CD4-positive, alpha-beta T cell treated with Interleukin-1 beta for 1 hour (primary cell): ENCODE measurements around the gene GRB10.
"Not testable (repeated sequence)": the region's sequence is repeated elsewhere in the genome, so short reads cannot be mapped to it uniquely, and the experiment has no call there.

Experiments
- DNase-seq, 2 donors: peaks; one replicate each; pipeline ENCODE4 v3.0.0-alpha.2; 2020 to 2022

The GRB10 gene

DNA sequence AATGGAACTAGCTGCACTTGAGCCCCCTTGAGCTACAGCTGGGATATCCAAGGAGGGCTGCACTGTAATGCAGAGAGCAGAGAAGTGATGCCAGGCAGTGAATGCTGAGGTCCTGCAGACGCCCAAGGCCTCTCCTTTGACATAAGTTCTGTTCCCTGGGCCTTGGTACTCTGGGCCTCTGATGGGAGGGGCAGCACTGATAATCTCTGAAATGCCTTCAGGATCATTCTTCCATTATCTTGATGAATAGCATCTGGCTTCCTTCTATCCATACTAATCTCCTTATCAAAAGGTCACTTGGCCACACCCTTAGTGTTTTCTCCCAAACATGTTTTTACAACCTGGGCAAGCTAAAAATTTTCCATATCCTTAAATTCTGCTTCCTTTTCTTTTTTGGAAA, 6.9 kb downstream of the GRB10 start:
- no peak for DNase-seq

DNA sequence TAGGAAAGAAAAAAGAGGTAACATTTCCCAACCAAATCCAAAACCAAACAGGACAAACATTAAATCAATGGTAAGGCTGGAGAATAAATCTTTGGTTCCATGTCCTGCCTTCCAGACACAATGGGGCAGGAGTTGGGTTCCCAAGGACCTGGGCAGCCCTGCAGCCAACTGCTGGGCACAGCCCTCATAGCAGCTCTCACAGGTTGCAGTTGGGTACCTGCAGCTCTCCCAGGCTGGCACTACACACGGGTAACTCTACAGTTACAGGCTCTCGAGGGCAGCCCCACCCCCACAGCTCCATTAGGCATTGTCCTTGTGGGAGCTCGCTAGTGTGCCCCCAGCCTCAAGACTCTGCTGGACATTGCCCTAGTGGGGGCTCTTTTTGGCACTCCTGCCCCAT, 7.5 kb downstream of the GRB10 start:
- no peak for DNase-seq

DNA sequence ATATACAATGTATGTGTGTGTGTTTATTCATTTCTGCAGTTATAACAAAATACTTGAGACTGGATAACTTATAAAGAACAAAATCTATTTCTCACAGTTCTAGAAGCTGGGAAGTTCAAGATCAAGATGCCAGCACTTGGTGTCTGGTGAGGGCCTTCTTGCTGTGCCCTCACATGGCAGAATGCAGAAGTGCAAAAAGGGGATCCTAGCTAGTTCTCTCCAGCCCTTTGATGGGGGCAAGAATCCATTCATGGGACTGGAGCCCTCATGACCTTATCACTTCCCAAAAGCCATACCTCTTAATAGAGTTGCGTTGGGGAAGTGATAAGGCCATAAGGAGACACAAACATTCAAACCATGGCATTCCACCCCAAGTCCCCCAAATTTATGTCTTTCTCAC, 8.4 kb downstream of the GRB10 start:
- no peak for DNase-seq

GRCh38 chr7:50773071-50773470, 9.6 kb downstream of the GRB10 start:
- DNase-seq = not testable (repeated sequence)

DNA sequence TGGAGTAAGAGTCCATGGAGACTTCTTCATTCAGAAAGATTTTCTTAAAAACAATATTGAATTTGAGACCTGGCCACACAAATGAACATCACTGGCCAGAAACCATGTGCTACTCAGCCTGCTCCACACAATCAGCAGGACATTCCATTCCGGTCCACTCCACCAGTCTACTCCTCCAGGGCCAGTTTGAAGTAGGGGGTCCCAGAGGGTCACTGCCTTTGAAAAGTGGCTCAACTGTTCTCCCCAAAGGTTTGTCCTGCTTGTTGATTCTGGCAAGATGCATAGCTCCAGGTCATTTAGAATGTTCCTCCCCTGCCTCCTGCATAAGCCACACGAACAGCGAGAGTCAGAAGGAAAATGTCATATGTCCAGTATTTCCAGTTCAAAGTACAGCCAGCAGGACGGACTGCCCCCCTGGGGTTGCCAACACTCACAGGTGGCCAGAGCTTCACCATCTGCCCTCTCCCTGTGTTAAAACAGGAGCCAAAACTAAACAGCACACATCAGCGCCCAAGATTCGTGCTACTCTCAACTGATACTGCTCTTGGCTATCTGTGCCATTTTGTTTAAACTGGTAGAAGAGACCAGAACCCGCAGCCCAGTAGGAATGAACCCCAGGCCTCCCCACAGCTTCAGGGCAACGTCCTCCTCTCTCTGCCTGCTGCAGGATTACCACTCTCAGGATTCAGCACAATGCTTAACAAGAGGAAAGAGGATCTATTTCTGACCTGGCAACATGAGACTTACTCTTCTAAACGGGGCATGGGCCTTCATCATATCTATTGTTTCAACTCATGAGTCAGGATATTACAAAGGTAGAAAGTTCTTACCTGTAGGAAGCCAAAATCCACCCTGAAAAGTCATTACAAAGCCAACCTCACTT, 11.3 kb downstream of the GRB10 start:
- no peak for DNase-seq

GRCh38 chr7:50768485-50769474, 13.9 kb downstream of the GRB10 start:
- DNase-seq = no peak

DNA sequence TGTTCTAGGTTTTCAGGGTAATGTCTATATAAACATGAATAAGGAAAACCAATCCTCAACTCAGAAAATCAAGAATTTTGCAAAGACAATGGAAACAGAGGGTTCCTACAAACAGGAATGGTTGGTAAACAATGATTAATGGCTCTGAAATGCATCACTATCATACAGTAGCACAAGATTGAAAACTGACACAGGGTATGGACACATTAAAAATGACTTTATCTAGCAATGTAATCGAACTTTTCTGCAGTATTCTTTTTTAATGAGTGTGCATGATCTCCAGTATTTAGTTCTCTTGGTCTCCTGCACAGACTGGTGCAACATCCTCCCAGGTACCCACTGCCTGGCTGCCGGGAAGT, 15.9 kb downstream of the GRB10 start:
- DNase-seq = no peak

- no peak for DNase-seq
Observed at GRCh38 chr7:50766106-50766848, 16.4 kb downstream of the GRB10 start.

DNA sequence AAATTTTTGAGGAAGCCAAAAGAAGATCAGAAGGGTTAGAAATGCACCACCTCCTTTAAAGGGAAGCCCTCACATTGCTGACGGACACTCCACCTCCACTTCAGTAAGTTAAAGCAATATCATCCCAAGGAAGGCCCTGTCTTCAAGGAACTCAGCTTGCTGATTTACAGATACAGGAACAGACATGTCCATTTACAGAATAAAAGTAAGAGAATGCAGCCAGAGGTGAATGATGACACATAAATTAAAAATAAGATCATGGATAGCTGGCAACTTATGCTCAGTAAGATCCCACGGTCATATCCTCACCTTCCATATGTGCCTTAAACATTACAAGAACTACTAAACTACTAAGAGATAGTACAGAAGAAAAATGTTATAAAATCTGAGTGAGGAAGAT, 20.4 kb downstream of the GRB10 start:
- no peak for DNase-seq

DNA sequence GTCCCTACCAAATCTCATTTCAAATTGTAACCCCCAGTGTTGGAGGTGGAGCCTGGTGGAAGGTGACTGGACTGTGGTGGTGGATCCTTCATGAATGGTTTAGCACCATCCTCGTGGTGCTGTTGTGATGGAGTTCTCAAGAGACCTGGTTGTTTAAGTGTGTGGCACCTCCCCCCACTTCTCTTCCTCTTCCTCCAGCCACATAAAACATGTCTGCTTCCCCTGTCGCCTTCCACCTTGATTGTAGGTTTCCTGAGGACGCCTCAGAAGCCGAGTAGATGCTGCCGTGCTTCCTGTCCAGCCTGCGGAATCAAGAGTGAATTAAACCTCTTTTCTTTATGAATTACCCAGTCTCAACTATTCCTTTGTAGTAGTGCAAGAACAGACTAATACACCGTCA, 21.0 kb downstream of the GRB10 start:
- no peak for DNase-seq

GRCh38 chr7:50757703-50758390, 24.8 kb downstream of the GRB10 start:
- no peak for DNase-seq

- no peak for DNase-seq
Observed at GRCh38 chr7:50756180-50756579, 26.5 kb downstream of the GRB10 start.

- no peak for DNase-seq
Observed at GRCh38 chr7:50754684-50755083, 28.0 kb downstream of the GRB10 start.

DNA sequence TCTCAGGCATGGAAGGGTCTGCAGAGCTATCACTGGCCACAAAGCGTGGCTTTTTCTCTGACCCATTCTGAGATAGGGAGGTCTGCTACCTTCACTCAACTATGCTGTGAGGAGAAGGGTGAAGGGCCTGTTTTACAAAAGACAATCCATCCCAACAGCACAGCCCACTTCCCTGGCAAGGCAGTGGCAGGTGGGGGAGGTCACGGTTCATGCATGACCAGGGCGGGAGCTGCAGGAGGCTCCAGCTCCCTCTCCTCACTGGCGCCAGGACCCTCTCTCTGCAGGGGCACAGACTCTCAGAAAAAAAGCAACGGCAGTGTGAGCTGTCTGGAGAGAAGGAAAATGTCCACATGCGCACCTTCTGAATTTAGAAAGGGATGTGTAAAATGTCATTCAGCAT, 28.5 kb downstream of the GRB10 start:
- DNase-seq = no peak

GRCh38 chr7:50752422-50752821, 30.3 kb downstream of the GRB10 start:
- no peak for DNase-seq

DNA sequence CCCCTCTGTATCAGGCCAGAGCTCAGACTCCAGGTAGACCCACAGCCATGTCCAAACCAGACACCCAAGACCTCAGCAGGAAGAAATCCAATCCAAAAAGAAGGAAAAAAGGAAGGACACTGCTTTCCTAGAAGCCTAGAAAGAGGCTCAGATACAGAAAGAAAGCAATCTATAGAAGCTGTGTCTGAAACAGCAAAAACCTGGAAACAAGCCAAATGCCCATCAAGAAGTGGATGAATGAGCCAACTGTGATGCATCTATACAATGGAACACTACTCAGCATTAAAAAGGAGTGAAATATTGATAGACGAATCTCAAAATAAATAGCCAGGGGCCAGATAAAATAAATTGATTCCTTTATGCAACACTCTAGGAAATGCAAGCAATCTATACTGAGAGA, 31.6 kb downstream of the GRB10 start:
- DNase-seq = no peak

- no peak for DNase-seq
Observed at GRCh38 chr7:50749896-50750295, 32.8 kb downstream of the GRB10 start.

GRCh38 chr7:50748472-50748871, 34.2 kb downstream of the GRB10 start:
- DNase-seq = no peak

DNA sequence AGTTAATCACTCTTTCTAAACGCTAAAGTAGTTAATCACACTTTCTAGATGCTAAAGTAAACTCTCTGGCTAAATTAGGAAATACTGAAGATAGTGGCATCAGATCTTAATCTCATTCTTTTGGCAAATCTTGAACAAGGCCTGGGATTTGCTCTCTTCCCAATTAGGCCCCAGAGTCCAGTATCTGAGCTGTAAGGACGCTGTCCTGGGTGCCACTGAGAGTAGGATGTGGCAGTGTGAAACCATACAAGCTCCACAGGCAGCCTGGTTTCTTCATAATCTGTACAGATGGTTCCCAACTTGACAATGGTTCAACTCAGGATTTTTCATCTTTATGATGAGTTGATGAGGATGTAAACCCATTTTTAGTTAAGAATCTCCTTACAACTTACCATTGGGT, 36.9 kb downstream of the GRB10 start:
- no peak for DNase-seq

- DNase-seq = no peak
Observed at GRCh38 chr7:50745336-50745735, 37.4 kb downstream of the GRB10 start.

DNA sequence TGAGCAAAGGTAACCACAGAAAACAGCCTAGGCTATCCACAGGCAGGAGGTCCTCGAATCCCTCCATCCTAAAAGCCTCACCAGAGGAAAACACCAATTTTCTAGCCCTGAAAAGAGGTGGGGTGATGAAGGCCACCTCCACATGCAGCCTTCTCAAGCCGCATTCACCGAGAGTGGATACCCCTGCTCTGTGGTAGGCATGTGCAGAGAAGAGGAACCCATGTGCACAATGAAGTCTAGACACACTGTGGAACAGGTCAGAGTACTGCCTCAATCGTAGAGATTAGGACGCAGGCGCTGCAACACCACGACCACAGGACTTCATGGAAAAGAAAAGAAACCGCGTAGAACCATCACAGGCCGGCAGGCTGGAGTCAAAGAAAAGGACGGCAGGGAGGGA, 38.8 kb downstream of the GRB10 start:
- DNase-seq = no peak

- no peak for DNase-seq
Observed at GRCh38 chr7:50743016-50743415, 39.7 kb downstream of the GRB10 start.

GRCh38 chr7:50742401-50742800, 40.3 kb downstream of the GRB10 start:
- no peak for DNase-seq
